A673 (cell line): ENCODE measurements around the gene CLCN2. TPM values are rescaled to one million over a fixed set of nuclear protein-coding genes. Genes with fewer than 3 reads are reported as not detected.

Source experiments
- BruUV-seq: library from RNA; stranded (reverse); fragments of 400-500 nt; replicated peaks from 2 replicates; lab custom pipeline; 2021; lab: Mats Ljungman, UMichigan
- CTCF ChIA-PET: fragments of 300-600 bp; sonication (Branson Sonifier 250); formaldehyde crosslinking; loops from one replicate; lab custom pipeline; 2022; ENCODE audit warnings: antibody characterized with exemption; lab: Charles Lee
- POLR2A ChIA-PET: fragments of 300-600 bp; sonication (Branson Sonifier 250); formaldehyde crosslinking; loops from one replicate; lab custom pipeline; 2022; ENCODE audit warnings: antibody characterized with exemption; ENCODE audit not compliant: low non-redundant PET; lab: Charles Lee
- DNase-seq: peaks from one replicate; pipeline ENCODE4 v3.0.0-alpha.2; 2015; ENCODE audit warnings: low spot score
- H3K27ac ChIP-seq: fragments of 200-600 bp; sonication (generic); 2 replicates; pipeline ENCODE4 v1.5.1; 2016; ENCODE audit warnings: mixed run types, low read depth, mild to moderate bottlenecking, mixed read lengths, antibody characterized with exemption, low read length; ENCODE audit not compliant: poor library complexity, severe bottlenecking
- H3K27me3 ChIP-seq: fragments of 200-600 bp; sonication (generic); replicated peaks from 2 replicates; pipeline ENCODE4 v1.6.1; 2017; ENCODE audit warnings: mixed run types, low read depth, mild to moderate bottlenecking, mixed read lengths, antibody characterized with exemption, low read length; ENCODE audit not compliant: insufficient read depth, poor library complexity
- H3K36me3 ChIP-seq: fragments of 200-600 bp; sonication (generic); 2 replicates; pipeline ENCODE4 v1.6.1; 2016; ENCODE audit warnings: mixed run types, mild to moderate bottlenecking, mixed read lengths, antibody characterized with exemption, low read length; ENCODE audit not compliant: insufficient read depth, poor library complexity, severe bottlenecking
- H3K4me1 ChIP-seq: fragments of 200-600 bp; sonication (generic); 2 replicates; pipeline ENCODE4 v1.6.1; 2017; ENCODE audit warnings: mixed run types, mild to moderate bottlenecking, mixed read lengths, antibody characterized with exemption, low read length; ENCODE audit not compliant: insufficient read depth, poor library complexity, severe bottlenecking
- H3K4me3 ChIP-seq: fragments of 200-600 bp; sonication (generic); 2 replicates; pipeline ENCODE4 v1.5.1; 2016; ENCODE audit warnings: low read depth, mixed run types, mild to moderate bottlenecking, mixed read lengths, low read length; ENCODE audit not compliant: poor library complexity, severe bottlenecking
- H3K9me3 ChIP-seq: fragments of 200-600 bp; sonication (generic); 2 replicates; pipeline ENCODE4 v1.6.1; 2016; ENCODE audit warnings: mixed run types, low read depth, mild to moderate bottlenecking, mixed read lengths, antibody characterized with exemption, low read length; ENCODE audit not compliant: poor library complexity, severe bottlenecking
- CTCF ChIP-seq: fragments of 300-800, 200-600 bp; sonication (generic); conservative IDR thresholded peaks from 2 replicates; pipeline ENCODE4 v1.5.1; 2017; ENCODE audit warnings: low read depth, mild to moderate bottlenecking, antibody characterized with exemption, low read length, moderate library complexity, mixed read lengths
- EZH2 ChIP-seq: fragments of 200-600 bp; sonication (generic); IDR thresholded peaks from 2 replicates; pipeline ENCODE4 v1.6.1; 2017; ENCODE audit warnings: borderline replicate concordance, low read depth, mild to moderate bottlenecking, mixed read lengths, antibody characterized with exemption, low read length; ENCODE audit not compliant: poor library complexity, severe bottlenecking
- intact Hi-C: fragments of 100-400 bp; cut with micrococcal nuclease; formaldehyde crosslinking; loops from one replicate; pipeline ENCODE4 v1.10.0; 2022; ENCODE audit not compliant: unreplicated experiment
- total RNA-seq: library from RNA; stranded (reverse); gene quantifications from 2 replicates; pipeline ENCODE4 v1.2.3, GENCODE V29; 2021

Gene CLCN2
- total RNA-seq, 1 experiment from 2014 or later = 11.2 TPM

- BruUV-seq = no TSS peak
- Histone ChIP-seq H3K4me3 (peak overlapping the region; percentile 81), H3K36me3 (peaks cover 7% of the 10 kb centered on the region), H3K9me3 (no peaks in the 10 kb centered on the region), H3K27me3 (no peaks in the 10 kb centered on the region), H3K4me1 (peaks cover 11% of the 10 kb centered on the region), H3K27ac (no peak overlapping the region)
- intact Hi-C loops = no loop called here
- no peak for TF ChIP-seq CTCF
- no peak for TF ChIP-seq EZH2
- no peak for DNase-seq
- POLR2A ChIA-PET = no interaction called here
- CTCF ChIA-PET = no interaction called here
Observed at GRCh38 chr3:184360070-184360928, 1.1 kb downstream of the CLCN2 start.

- CTCF ChIA-PET = interaction anchor here (0.6 kb wide), 1 partner anchor 15 kb away, joined by 3 read pairs; no protein-coding TSS in a partner anchor
- BruUV-seq = no TSS peak
Observed at GRCh38 chr3:184359610-184360009, 1.8 kb downstream of the CLCN2 start.

GRCh38 chr3:184358921-184359350, 2.5 kb downstream of the CLCN2 start:
- intact Hi-C loops = no loop called here
- BruUV-seq = no TSS peak
- POLR2A ChIA-PET = no interaction called here

More at GRCh38 chr3:184359610-184360009, 1.8 kb downstream of the CLCN2 start:
- POLR2A ChIA-PET = no interaction called here
- TF ChIP-seq EZH2 = no peak
- no peak for TF ChIP-seq CTCF
- Histone ChIP-seq H3K9me3 (no peaks in the 10 kb centered on the region), H3K4me3 (no peak overlapping the region), H3K4me1 (peaks cover 11% of the 10 kb centered on the region), H3K36me3 (peaks cover under 1% of the 10 kb centered on the region), H3K27me3 (no peaks in the 10 kb centered on the region), H3K27ac (no peak overlapping the region)
- intact Hi-C loops = no loop called here
- DNase-seq = no peak

More at GRCh38 chr3:184358921-184359350, 2.5 kb downstream of the CLCN2 start:
- H3K9me3 ChIP-seq = no peaks in the 10 kb centered on the region
- H3K4me3 ChIP-seq = no peak overlapping the region
- no peaks in the 10 kb centered on the region for H3K27me3 ChIP-seq
- DNase-seq = no peak
- no peaks in the 10 kb centered on the region for H3K36me3 ChIP-seq
- no peak overlapping the region for H3K27ac ChIP-seq
- TF ChIP-seq EZH2 = no peak
- no peak for TF ChIP-seq CTCF
- H3K4me1 ChIP-seq = peaks cover 11% of the 10 kb centered on the region
- CTCF ChIA-PET = no interaction called here
